GM19452 (cell line): ENCODE measurements around the gene RAB8A.

Experiments
- ATAC-seq: cut with Tn5 transposase; IDR thresholded peaks from one replicate; pipeline ENCODE4 v1.9.1; 2021; ENCODE audit not compliant: unreplicated experiment

RAB8A gene

GRCh38 chr19:16111160-16111908 lies at the start of gene RAB8A:
TSS of gene RAB8A (plus strand) at chr19:16111889. CDS start at chr19:16111902, 13 bp downstream.
- peak; percentile 87 for ATAC-seq

GRCh38 chr19:16061943-16062342 lies 49.7 kb upstream of the RAB8A start:
- ATAC-seq: no peak

- ATAC-seq: no peak
These were observed 48.9 kb upstream of the RAB8A start for GRCh38 chr19:16062789-16063188.

- no peak for ATAC-seq
These were observed 47.3 kb upstream of the RAB8A start for GRCh38 chr19:16064209-16064889.

- no peak for ATAC-seq
These were observed 45.0 kb upstream of the RAB8A start for GRCh38 chr19:16066611-16067104.

GRCh38 chr19:16067205-16067938 lies 44.3 kb upstream of the RAB8A start:
- no peak for ATAC-seq

GRCh38 chr19:16068696-16069259 lies 42.9 kb upstream of the RAB8A start:
- no peak for ATAC-seq

- ATAC-seq: no peak
These were observed 41.8 kb upstream of the RAB8A start for GRCh38 chr19:16069813-16070365.

- no peak for ATAC-seq
These were observed 41.2 kb upstream of the RAB8A start for GRCh38 chr19:16070366-16070990.

GRCh38 chr19:16071072-16071691 lies 40.5 kb upstream of the RAB8A start:
- no peak for ATAC-seq

- no peak for ATAC-seq
These were observed 38.2 kb upstream of the RAB8A start for GRCh38 chr19:16073481-16073880.

GRCh38 chr19:16073988-16074387 lies 37.7 kb upstream of the RAB8A start:
- ATAC-seq: no peak

- ATAC-seq: no peak
These were observed 37.0 kb upstream of the RAB8A start for GRCh38 chr19:16074488-16075365.

GRCh38 chr19:16075430-16076153 lies 36.1 kb upstream of the RAB8A start:
- no peak for ATAC-seq

- peak; percentile 52 for ATAC-seq
These were observed 35.3 kb upstream of the RAB8A start, which contains the start of gene TPM4 for GRCh38 chr19:16076154-16076957. TSS of gene TPM4 (plus strand) at chr19:16076495. CDS start at chr19:16076566, 71 bp downstream.

- ATAC-seq: no peak
These were observed 34.6 kb upstream of the RAB8A start for GRCh38 chr19:16076958-16077611.
